ENCODE measurements around the gene TRMT10A. TPM values are rescaled to one million over a fixed set of nuclear protein-coding genes. Genes with fewer than 3 reads are reported as not detected.
A peak's percentile ranks its signal among the peaks of the same experiment; 100 is the strongest.

Gene TRMT10A
- total RNA-seq, 4 donors from 2014 or later: 2.7 to 12.2 (median 6.3) TPM

GRCh38 chr4:99574530-99575324, 10.9 kb upstream of the TRMT10A start, which contains the start of gene MTTP:
Gene MTTP, plus strand, starts transcription at chr4:99574824. Its CDS starts 86 bp downstream, at chr4:99574910.
- Histone ChIP-seq H3K4me3 (no peak within 1 kb of the TSS), H3K36me3 (no peaks in the 10 kb centered on the region), H3K9me3 (no peaks in the 10 kb centered on the region), H3K4me1 (no peaks in the 10 kb centered on the region), H3K27me3 (peaks cover 0 to 10% (median 0%) of the 10 kb centered on the region in 4 donors), H3K27ac (no peak within 1 kb of the TSS)
- 57 to 70% methylated on average over 3 of the region's 3 CpGs for WGBS, 2 donors
- no peak for DNase-seq
- TF ChIP-seq POLR2A (IDR thresholded peaks at IDR 0.05): no peak
- no peak for TF ChIP-seq CTCF (IDR thresholded peaks at IDR 0.05)
- intact Hi-C loops (cut with DNase I): no loop called here

- 59 to 72% methylated on average over 1 of the region's 1 CpG for WGBS, 2 donors
- peaks cover 0 to 6% (median 0%) of the 10 kb centered on the region in 4 donors for H3K27me3 ChIP-seq
- H3K36me3 ChIP-seq: no peaks in the 10 kb centered on the region
- intact Hi-C loops (cut with DNase I): no loop called here
- TF ChIP-seq POLR2A (IDR thresholded peaks at IDR 0.05): no peak
- TF ChIP-seq CTCF (IDR thresholded peaks at IDR 0.05): no peak
- H3K9me3 ChIP-seq: no peaks in the 10 kb centered on the region
- no peaks in the 10 kb centered on the region for H3K4me1 ChIP-seq
- H3K4me3 ChIP-seq: no peak overlapping the region
- H3K27ac ChIP-seq: no peak overlapping the region
- DNase-seq: no peak
Observed at GRCh38 chr4:99573735-99574368, 10.0 kb upstream of the TRMT10A start.

GRCh38 chr4:99572527-99573240, 8.8 kb upstream of the TRMT10A start:
- Histone ChIP-seq H3K4me3 (no peak overlapping the region), H3K36me3 (no peaks in the 10 kb centered on the region), H3K9me3 (no peaks in the 10 kb centered on the region), H3K27ac (peak overlapping the region in 1 of 4 donors; percentile 52), H3K4me1 (no peaks in the 10 kb centered on the region), H3K27me3 (peaks cover 0 to 10% (median 0%) of the 10 kb centered on the region in 4 donors)
- intact Hi-C loops (cut with DNase I): no loop called here
- WGBS, 2 donors: 58 to 61% methylated on average over 6 of the region's 6 CpGs
- TF ChIP-seq CTCF (IDR thresholded peaks at IDR 0.05) (no peak), POLR2A (IDR thresholded peaks at IDR 0.05) (no peak)
- no peak for DNase-seq

- WGBS, 2 donors: 53 to 60% methylated on average over 1 of the region's 1 CpG
- H3K27ac ChIP-seq: no peak overlapping the region
- intact Hi-C loops (cut with DNase I): no loop called here
Observed at GRCh38 chr4:99571883-99572282, 8.0 kb upstream of the TRMT10A start.

More at GRCh38 chr4:99571883-99572282, 8.0 kb upstream of the TRMT10A start:
- Histone ChIP-seq H3K36me3 (no peaks in the 10 kb centered on the region), H3K27me3 (peaks cover 0 to 10% (median 0%) of the 10 kb centered on the region in 4 donors), H3K4me3 (no peak overlapping the region), H3K4me1 (no peaks in the 10 kb centered on the region), H3K9me3 (no peaks in the 10 kb centered on the region)
- TF ChIP-seq CTCF (IDR thresholded peaks at IDR 0.05) (no peak), POLR2A (IDR thresholded peaks at IDR 0.05) (no peak)
- DNase-seq: no peak

Measured in esophagus squamous epithelium (tissue), 5 donors.